Measurements from ENCODE around the gene CSRP1. TPM values are rescaled to one million over a fixed set of nuclear protein-coding genes. Genes with fewer than 3 reads are reported as not detected.

The CSRP1 gene
- total and polyA plus RNA-seq, 9 of the 15 experiments (the other 6 are each of a cell fraction or from before 2014, with no cell fraction given), result 6.8 to 39.4 (median 23.7) TPM

- no peak for TF ChIP-seq RERE (CRISPR knock-in tag; IDR thresholded peaks at IDR 0.05; ENCODE audit: borderline replicate concordance)
- TF ChIP-seq E2F4 (CRISPR knock-in tag; IDR thresholded peaks at IDR 0.05; ENCODE audit: low read depth), result no peak
- TF ChIP-seq FOXJ2 (tag; IDR thresholded peaks at IDR 0.05), result no peak
These were observed 29.6 kb upstream of the CSRP1 start (continued) for GRCh38 chr1:201536558-201536957.

- intact Hi-C loops (cut with micrococcal nuclease) (loop anchor here (10.0 kb wide), 1 partner anchor 439 kb away; no protein-coding TSS in a partner anchor), in situ Hi-C loops (cut with MboI) (no loop called here)
- H3K4me1 ChIP-seq (replicated peaks in 1 of 2; ENCODE audit: control insufficient read depth in 2 of 2, insufficient read depth in 2 of 2, low read length in 2 of 2), result peaks cover 25 to 28% of the 10 kb centered on the region in 2 experiments
These were observed 29.0 kb upstream of the CSRP1 start for GRCh38 chr1:201535919-201536245.

More at GRCh38 chr1:201535919-201536245, 29.0 kb upstream of the CSRP1 start:
- POLR2A ChIA-PET, result interaction anchor here (0.8 to 1.6 kb wide), 5 partner anchors 8 to 294 kb away, joined by 3 to 7 read pairs (median 5); no protein-coding TSS in a partner anchor
- H3K27me3 ChIP-seq (ENCODE audit: control insufficient read depth in 2 of 2, insufficient read depth in 2 of 2, low read length in 2 of 2), result peaks cover 25 to 51% of the 10 kb centered on the region in 2 experiments
- no peaks in the 10 kb centered on the region for H3K36me3 ChIP-seq (ENCODE audit: control insufficient read depth, insufficient read depth, low read length)
- TF ChIP-seq POLR2H (tag; IDR thresholded peaks at IDR 0.05; ENCODE audit: low read depth) (no peak), MAX (CRISPR knock-in tag; IDR thresholded peaks at IDR 0.05) (peak; percentile 48; the same call in 1 of the 2 replicates)
- no peaks in the 10 kb centered on the region for H3K9me1 ChIP-seq (ENCODE audit: control insufficient read depth, insufficient read depth, low read length)
- no peak overlapping the region; a peak in 1 of 4 replicates for H3K9ac ChIP-seq (ENCODE audit: insufficient read depth in 1 of 2, low read depth in 2 of 2, low read length in 2 of 2)
- H3K79me2 ChIP-seq (ENCODE audit: control insufficient read depth, insufficient read depth, low read length), result no peaks in the 10 kb centered on the region
- ATAC-seq (no peak), FAIRE-seq (no peak), DNase-seq (ENCODE audit: extremely low read depth in 1 of 4, low spot score in 3 of 4) (peak in 1 of 4 experiments; percentile 13)
- no peak overlapping the region for H3K27ac ChIP-seq (ENCODE audit: extremely low read depth, low read depth, low read length)
- H3K4me3 ChIP-seq, result no peak overlapping the region
- WGBS (ENCODE audit: insufficient coverage, low coverage, missing lambda C conversion rate), result 19% methylated on average over 6 of the region's 6 CpGs
- no peak overlapping the region for H3K4me2 ChIP-seq (ENCODE audit: insufficient read depth, low read length)
- no peaks in the 10 kb centered on the region for H3K9me3 ChIP-seq (replicated peaks; ENCODE audit: control insufficient read depth, insufficient read depth, low read depth, low read length)
- CTCF ChIA-PET (ENCODE audit: low intra/inter-chr PET ratio), result no interaction called here
- BruUV-seq (replicated peaks), result no TSS peak
- peak overlapping the region; percentile 46 for H2AFZ ChIP-seq (ENCODE audit: low read depth, low read length)
- H4K20me1 ChIP-seq (replicated peaks; ENCODE audit: control insufficient read depth, insufficient read depth, low read length), result no peaks in the 10 kb centered on the region
